SK-N-SH (cell line): ENCODE results near the gene CEACAM4. TPM values are rescaled to one million over a fixed set of nuclear protein-coding genes. Genes with fewer than 3 reads are reported as not detected.

ENCODE experiments used
- CTCF ChIA-PET: fragments of 300-600, 350-600 bp; formaldehyde crosslinking; extraction: SDS; loops from one replicate; lab custom pipeline; 2021; lab: Yijun Ruan, JAX
- POLR2A ChIA-PET: fragments of 350-600 bp; sonication (Branson Sonifier 250); formaldehyde crosslinking; extraction: SDS; loops from one replicate; lab custom pipeline; 2020; ENCODE audit warnings: antibody characterized with exemption, inconsistent platforms; lab: Yijun Ruan, JAX
- DNase-seq: peaks from one replicate; pipeline ENCODE4 v3.0.0; 2012
- H2AFZ ChIP-seq: fragments of 200-600 bp; sonication (generic); 2 replicates; pipeline ENCODE4 v1.8.1; 2016; ENCODE audit warnings: antibody characterized with exemption, mild to moderate bottlenecking, low read depth
- H3F3A ChIP-seq: fragments of 200-600 bp; sonication (generic); replicated peaks from 2 replicates; pipeline ENCODE3; 2016; ENCODE audit warnings: antibody characterized with exemption, mild to moderate bottlenecking; ENCODE audit not compliant: insufficient read depth
- H3K27ac ChIP-seq, 2 experiments: fragments of 200-500 bp in 1 of 2; fragments of 200-600 bp in 1 of 2; sonication (Bioruptor generic) in 1 of 2; sonication (generic), shearing (Covaris generic) in 1 of 2; 2 replicates each; pipeline versions ENCODE4 v1.5.1 to v1.6.1; 2014 to 2016; ENCODE audit warnings: low read depth in 2 of 2, inconsistent platforms in 1 of 2, low read length in 1 of 2, mild to moderate bottlenecking in 1 of 2, mixed read lengths in 1 of 2
- H3K27me3 ChIP-seq: fragments of 200-600 bp; sonication (generic), shearing (Covaris generic); 2 replicates; pipeline ENCODE4 v1.6.1; 2016; ENCODE audit warnings: mixed run types; ENCODE audit not compliant: insufficient read depth
- H3K36me3 ChIP-seq, 2 experiments: fragments of 200-500 bp in 1 of 2; fragments of 200-600 bp in 1 of 2; sonication (Bioruptor generic) in 1 of 2; sonication (generic) in 1 of 2; replicated peaks in 1 of 2; 2 replicates each; pipeline versions ENCODE3 to v1.5.1; 2014 to 2016; ENCODE audit warnings: low read length in 1 of 2, mild to moderate bottlenecking in 1 of 2; ENCODE audit not compliant: insufficient read depth in 2 of 2, control insufficient read depth in 1 of 2
- H3K4me1 ChIP-seq, 2 experiments: fragments of 200-500 bp in 1 of 2; fragments of 200-600 bp in 1 of 2; sonication (Bioruptor generic) in 1 of 2; sonication (generic), shearing (Covaris generic) in 1 of 2; 2 replicates each; pipeline versions ENCODE4 v1.5.1 to v1.6.1; 2014 to 2016; ENCODE audit warnings: low read depth in 1 of 2, low read length in 1 of 2, mixed run types in 1 of 2; ENCODE audit not compliant: insufficient read depth in 2 of 2, control insufficient read depth in 1 of 2
- H3K4me2 ChIP-seq: fragments of 200-600 bp; sonication (generic), shearing (Covaris generic); 2 replicates; pipeline ENCODE4 v1.6.1; 2017; ENCODE audit warnings: mixed run types
- H3K4me3 ChIP-seq, 2 experiments: fragments of 200-500 bp in 1 of 2; fragments of 200-600 bp in 1 of 2; sonication (Bioruptor generic) in 1 of 2; sonication (generic), shearing (Covaris generic) in 1 of 2; 2 replicates each; pipeline versions ENCODE4 v1.5.1 to v1.8.1; 2014 to 2016; ENCODE audit warnings: low read depth in 2 of 2, inconsistent platforms in 1 of 2, low read length in 1 of 2, mild to moderate bottlenecking in 1 of 2, mixed read lengths in 1 of 2, moderate library complexity in 1 of 2
- H3K79me2 ChIP-seq: fragments of 200-600 bp; sonication (generic); 2 replicates; pipeline ENCODE4 v1.8.1; 2017; ENCODE audit warnings: mild to moderate bottlenecking; ENCODE audit not compliant: insufficient read depth
- H3K9ac ChIP-seq: fragments of 200-600 bp; sonication (generic); 2 replicates; pipeline ENCODE4 v1.6.1; 2017; ENCODE audit warnings: mixed run types
- H3K9me2 ChIP-seq: fragments of 200-600 bp; sonication (generic); 2 replicates; pipeline ENCODE4 v1.6.1; 2017; ENCODE audit warnings: mixed run types
- H3K9me3 ChIP-seq: fragments of 200-600 bp; sonication (generic); 2 replicates; pipeline ENCODE4 v1.6.1; 2017; ENCODE audit warnings: mixed run types, mild to moderate bottlenecking, moderate library complexity
- H4K20me1 ChIP-seq: fragments of 200-600 bp; sonication (generic); 2 replicates; pipeline ENCODE4 v1.6.1; 2017; ENCODE audit warnings: mild to moderate bottlenecking, mixed run types; ENCODE audit not compliant: insufficient read depth
- CHD2 ChIP-seq: fragments of 150-350 bp; IDR thresholded peaks from 2 replicates; pipeline ENCODE4 v1.6.1; 2018; ENCODE audit warnings: low read length; ENCODE audit not compliant: partially characterized antibody
- ELF1 ChIP-seq: IDR thresholded peaks from 2 replicates; pipeline ENCODE4 v1.4.0; 2012
- EP300 ChIP-seq, 2 experiments: IDR thresholded peaks; 2 replicates each; pipeline versions ENCODE4 v1.4.0 to v1.6.1; 2012; ENCODE audit warnings: borderline replicate concordance in 1 of 2, low read depth in 1 of 2, low read length in 1 of 2
- IRF3 ChIP-seq: fragments of 150-350 bp; IDR thresholded peaks from 2 replicates; pipeline ENCODE4 v1.6.1; 2016; ENCODE audit warnings: mild to moderate bottlenecking, low read depth, low read length
- NRF1 ChIP-seq: IDR thresholded peaks from 2 replicates; pipeline ENCODE4 v1.6.1; 2012; ENCODE audit warnings: low read depth, mild to moderate bottlenecking, low read length
- POLR2AphosphoS5 ChIP-seq: IDR thresholded peaks from 2 replicates; pipeline ENCODE4 v1.6.1; 2012; ENCODE audit warnings: low read depth, low read length
- RAD21 ChIP-seq: IDR thresholded peaks from 2 replicates; pipeline ENCODE4 v1.6.1; 2012; ENCODE audit warnings: mild to moderate bottlenecking, low read length
- REST ChIP-seq: IDR thresholded peaks from 2 replicates; pipeline ENCODE4 v1.6.1; 2012; ENCODE audit warnings: mild to moderate bottlenecking, low read depth, low read length, moderate library complexity
- RFX5 ChIP-seq: IDR thresholded peaks from 2 replicates; pipeline ENCODE4 v1.6.1; 2012; ENCODE audit warnings: mild to moderate bottlenecking, improper control_type of control experiment, low read length
- RXRA ChIP-seq: IDR thresholded peaks from 2 replicates; pipeline ENCODE4 v1.4.0; 2012; ENCODE audit warnings: low read depth, mild to moderate bottlenecking, borderline replicate concordance
- TEAD4 ChIP-seq: IDR thresholded peaks from 2 replicates; pipeline ENCODE4 v1.4.0; 2012; ENCODE audit warnings: mild to moderate bottlenecking, borderline replicate concordance; ENCODE audit not compliant: insufficient read depth
- ZBTB33 ChIP-seq: IDR thresholded peaks from 2 replicates; pipeline ENCODE4 v1.4.0; 2012; ENCODE audit warnings: low read depth, borderline replicate concordance
- WGBS: methylation state at CpG from one replicate; pipeline ENCODE4 v1.1.6; 2017; ENCODE audit warnings: low lambda C conversion rate; 5-methylcytosine and 5-hydroxymethylcytosine counted together
- polyA plus RNA-seq, 3 experiments: library from polyadenylated mRNA; depleted of rRNA; stranded (reverse); fragments of >200 nt; gene quantifications; 2 replicates each; pipeline ENCODE4 v1.2.3, GENCODE V29; 2012

Gene CEACAM4
- polyA plus RNA-seq, 1 of the 3 experiments (the other 2 are of a cell fraction), result not detected

- Histone ChIP-seq H3K79me2 (no peaks in the 10 kb centered on the region), H3K9me3 (no peaks in the 10 kb centered on the region), H3K4me2 (no peak overlapping the region), H3K4me3 (no peak overlapping the region), H3K9me2 (no peaks in the 10 kb centered on the region), H3K36me3 (no peaks in the 10 kb centered on the region), H2AFZ (no peak overlapping the region), H4K20me1 (no peaks in the 10 kb centered on the region), H3K27me3 (peaks cover 38% of the 10 kb centered on the region), H3K27ac (no peak overlapping the region), H3K9ac (no peak overlapping the region), H3K4me1 (no peaks in the 10 kb centered on the region), H3F3A (peaks cover 3% of the 10 kb centered on the region)
- no peak for DNase-seq
- POLR2A ChIA-PET, result no interaction called here
- TF ChIP-seq NRF1, result no peak
- no peak for TF ChIP-seq RXRA
- no peak for TF ChIP-seq TEAD4
- CTCF ChIA-PET, result interaction anchor here (0.6 to 12.4 kb wide), 33 partner anchors 8 to 378 kb away, joined by 3 to 184 read pairs (median 4); partner anchors contain the start of genes B9D2, CYP2S1 and DMAC2
- 16% methylated on average over 3 of the region's 3 CpGs for WGBS
Observed at GRCh38 chr19:41570179-41570578, 56.7 kb downstream of the CEACAM4 start.

GRCh38 chr19:41569481-41570150, 57.3 kb downstream of the CEACAM4 start:
- H3K27me3 ChIP-seq, result peaks cover 38% of the 10 kb centered on the region
- POLR2A ChIA-PET, result no interaction called here
- H3K9me3 ChIP-seq, result no peaks in the 10 kb centered on the region
- TF ChIP-seq REST (no peak), ELF1 (no peak), RAD21 (no peak), EP300 (IDR thresholded peaks at IDR 0.05; ENCODE audit: borderline replicate concordance in 1 of 2, low read depth in 1 of 2, low read length in 1 of 2) (no peak), POLR2AphosphoS5 (no peak), RFX5 (no peak), CHD2 (no peak), ZBTB33 (no peak), IRF3 (no peak)
- TF ChIP-seq, all 33 proteins: peak for 0
- no peaks in the 10 kb centered on the region for H3K79me2 ChIP-seq
- H3K9ac ChIP-seq, result no peak overlapping the region
- WGBS, result 4% methylated on average over 9 of the region's 11 CpGs
- peaks cover 3% of the 10 kb centered on the region for H3F3A ChIP-seq
- no peaks in the 10 kb centered on the region for H3K9me2 ChIP-seq
- no peaks in the 10 kb centered on the region for H3K36me3 ChIP-seq
- no peak for DNase-seq
- H2AFZ ChIP-seq, result no peak overlapping the region
- H3K4me3 ChIP-seq, result no peak overlapping the region
- H3K4me2 ChIP-seq, result no peak overlapping the region
- CTCF ChIA-PET, result interaction anchor here (0.7 to 12.4 kb wide), 18 partner anchors 8 to 1248 kb away, joined by 3 to 184 read pairs (median 4); partner anchors contain the start of gene CYP2S1
- no peaks in the 10 kb centered on the region for H4K20me1 ChIP-seq
- H3K4me1 ChIP-seq, result no peaks in the 10 kb centered on the region
- H3K27ac ChIP-seq, result no peak overlapping the region
